Esophagus squamous epithelium (tissue), 5 donors: ENCODE measurements around the gene RANBP1. TPM values are rescaled to one million over a fixed set of nuclear protein-coding genes. Genes with fewer than 3 reads are reported as not detected.

Source experiments
- DNase-seq: peaks from one replicate; lab custom pipeline; 2025; lab: John Stamatoyannopoulos, UW
- H3K27ac ChIP-seq, 4 donors: fragments of 200-600 bp; sonication (generic); one replicate each; pipeline ENCODE4 v1.5.1; 2016 to 2019; ENCODE audit warnings: mild to moderate bottlenecking in 1 of 4
- H3K27me3 ChIP-seq, 4 donors: fragments of 200-600 bp; sonication (generic); 1 replicate in 3 of 4; 2 replicates in 1 of 4; pipeline versions ENCODE4 v1.5.1 to v1.6.0; 2017 to 2021; ENCODE audit warnings: antibody characterized with exemption in 1 of 4
- H3K36me3 ChIP-seq, 3 donors: fragments of 200-600 bp; sonication (generic); one replicate each; pipeline ENCODE4 v1.5.1; 2016 to 2019
- H3K4me1 ChIP-seq, 3 donors: fragments of 200-600 bp; sonication (generic); one replicate each; pipeline ENCODE4 v1.5.1; 2017 to 2019
- H3K4me3 ChIP-seq, 4 donors: fragments of 200-600 bp; sonication (generic); 1 replicate in 3 of 4; 2 replicates in 1 of 4; pipeline ENCODE4 v1.5.1; 2016 to 2019; ENCODE audit warnings: mild to moderate bottlenecking in 2 of 4, moderate library complexity in 1 of 4
- H3K9me3 ChIP-seq, 3 donors: fragments of 200-600 bp; sonication (generic); one replicate each; pipeline ENCODE4 v1.5.1; 2016 to 2019
- CTCF ChIP-seq, 6 experiments: fragments of 450-650 bp in 4 of 6; fragments of 200-600 bp in 2 of 6; sonication (generic) in 2 of 6; IDR thresholded peaks; one replicate each; pipeline ENCODE4 v1.5.1; 2016 to 2019; ENCODE audit warnings: antibody characterized with exemption in 6 of 6, mild to moderate bottlenecking in 4 of 6, moderate library complexity in 4 of 6
- POLR2A ChIP-seq, 4 donors: fragments of 450-650 bp; IDR thresholded peaks; one replicate each; pipeline ENCODE4 v1.6.1; 2017; ENCODE audit warnings: antibody characterized with exemption in 4 of 4, mild to moderate bottlenecking in 4 of 4, moderate library complexity in 3 of 4
- WGBS, 2 donors: methylation state at CpG; one replicate each; pipeline ENCODE4 v1.1.5; 2018; 5-methylcytosine and 5-hydroxymethylcytosine counted together
- intact Hi-C: fragments of 100-400 bp; cut with DNase I; formaldehyde crosslinking; loops from one replicate; pipeline ENCODE4 v1.15.0; 2022
- total RNA-seq, 4 donors: library from RNA; depleted of rRNA; stranded (reverse); fragments of >200 nt; gene quantifications; one replicate each; pipeline ENCODE4 v1.1.0, GENCODE V29; 2016
- donor health status: DM: yes; HTN: yes; CAD: no.

The RANBP1 gene
- total RNA-seq, 4 donors from 2014 or later = 178 to 358 (median 212) TPM

GRCh38 chr22:20160041-20160440 is 44.1 kb downstream of the RANBP1 start:
- Histone ChIP-seq H3K36me3 (no peaks in the 10 kb centered on the region), H3K4me3 (no peak overlapping the region), H3K27ac (no peak overlapping the region), H3K9me3 (no peaks in the 10 kb centered on the region), H3K27me3 (peaks cover 0 to 46% (median 0%) of the 10 kb centered on the region in 4 donors), H3K4me1 (peaks cover 0 to 11% (median 0%) of the 10 kb centered on the region in 3 donors)
- intact Hi-C loops = loop anchor here (10.0 kb wide), 1 partner anchor 65 kb away; no protein-coding TSS in a partner anchor
- 60 to 74% methylated on average over 6 of the region's 10 CpGs for WGBS, 2 donors
- TF ChIP-seq POLR2A (IDR thresholded peaks at IDR 0.05) (no peak), CTCF (IDR thresholded peaks at IDR 0.05) (no peak)
- no peak for DNase-seq

GRCh38 chr22:20164863-20165262 is 49.0 kb downstream of the RANBP1 start:
- WGBS, 2 donors = 77% methylated on average over 9 of the region's 11 CpGs; no CpG with 5 or more reads in 1 of the 2 donors
- H3K27me3 ChIP-seq = peaks cover 0 to 15% (median 0%) of the 10 kb centered on the region in 4 donors
- TF ChIP-seq CTCF (IDR thresholded peaks at IDR 0.05) (no peak), POLR2A (IDR thresholded peaks at IDR 0.05) (no peak)
- H3K4me1 ChIP-seq = no peaks in the 10 kb centered on the region
- no peak overlapping the region for H3K27ac ChIP-seq
- no peak overlapping the region for H3K4me3 ChIP-seq
- intact Hi-C loops = loop anchor here (10.0 kb wide), 1 partner anchor 60 kb away; no protein-coding TSS in a partner anchor
- H3K9me3 ChIP-seq = no peaks in the 10 kb centered on the region
- DNase-seq = no peak
- no peaks in the 10 kb centered on the region for H3K36me3 ChIP-seq

- Histone ChIP-seq H3K4me1 (no peaks in the 10 kb centered on the region), H3K9me3 (no peaks in the 10 kb centered on the region), H3K36me3 (no peaks in the 10 kb centered on the region), H3K27ac (no peak overlapping the region), H3K4me3 (no peak overlapping the region), H3K27me3 (peaks cover 0 to 17% (median 0%) of the 10 kb centered on the region in 4 donors)
- intact Hi-C loops = loop anchor here (10.0 kb wide), 1 partner anchor 59 kb away; no protein-coding TSS in a partner anchor
- TF ChIP-seq POLR2A (IDR thresholded peaks at IDR 0.05) (no peak), CTCF (IDR thresholded peaks at IDR 0.05) (no peak)
- DNase-seq = no peak
- WGBS, 2 donors = 90 to 100% methylated on average over 2 to 3 of the region's 12 CpGs
Measured at GRCh38 chr22:20165421-20165820, 49.5 kb downstream of the RANBP1 start.

- intact Hi-C loops = loop anchor here (10.0 kb wide), 1 partner anchor 59 kb away; no protein-coding TSS in a partner anchor
- WGBS, 2 donors = 65 to 74% methylated on average over 4 to 6 of the region's 7 CpGs
- DNase-seq = no peak
- Histone ChIP-seq H3K4me1 (no peaks in the 10 kb centered on the region), H3K27me3 (peaks cover 0 to 21% (median 0%) of the 10 kb centered on the region in 4 donors), H3K27ac (no peak overlapping the region), H3K9me3 (no peaks in the 10 kb centered on the region), H3K36me3 (no peaks in the 10 kb centered on the region), H3K4me3 (no peak overlapping the region)
- TF ChIP-seq POLR2A (IDR thresholded peaks at IDR 0.05) (no peak), CTCF (IDR thresholded peaks at IDR 0.05) (no peak)
Measured at GRCh38 chr22:20165913-20166312, 50.0 kb downstream of the RANBP1 start.

GRCh38 chr22:20166703-20167102 is 50.8 kb downstream of the RANBP1 start:
- no peak for DNase-seq
- no peaks in the 10 kb centered on the region for H3K4me1 ChIP-seq
- peaks cover 0 to 17% (median 0%) of the 10 kb centered on the region in 4 donors for H3K27me3 ChIP-seq
- intact Hi-C loops = loop anchor here (10.0 kb wide), 1 partner anchor 58 kb away; no protein-coding TSS in a partner anchor
- TF ChIP-seq POLR2A (IDR thresholded peaks at IDR 0.05) (no peak), CTCF (IDR thresholded peaks at IDR 0.05) (no peak)
- H3K27ac ChIP-seq = no peak overlapping the region
- no peak overlapping the region for H3K4me3 ChIP-seq
- H3K9me3 ChIP-seq = no peaks in the 10 kb centered on the region
- 83 to 86% methylated on average over 5 to 8 of the region's 9 CpGs for WGBS, 2 donors
- H3K36me3 ChIP-seq = no peaks in the 10 kb centered on the region
